ENCODE data around the gene GAR1. TPM values are rescaled to one million over a fixed set of nuclear protein-coding genes. Genes with fewer than 3 reads are reported as not detected.
"Not testable (repeated sequence)": the region's sequence is repeated elsewhere in the genome, so short reads cannot be mapped to it uniquely, and the experiment has no call there.

Gene GAR1
- polyA plus RNA-seq: 19.2 TPM

DNA sequence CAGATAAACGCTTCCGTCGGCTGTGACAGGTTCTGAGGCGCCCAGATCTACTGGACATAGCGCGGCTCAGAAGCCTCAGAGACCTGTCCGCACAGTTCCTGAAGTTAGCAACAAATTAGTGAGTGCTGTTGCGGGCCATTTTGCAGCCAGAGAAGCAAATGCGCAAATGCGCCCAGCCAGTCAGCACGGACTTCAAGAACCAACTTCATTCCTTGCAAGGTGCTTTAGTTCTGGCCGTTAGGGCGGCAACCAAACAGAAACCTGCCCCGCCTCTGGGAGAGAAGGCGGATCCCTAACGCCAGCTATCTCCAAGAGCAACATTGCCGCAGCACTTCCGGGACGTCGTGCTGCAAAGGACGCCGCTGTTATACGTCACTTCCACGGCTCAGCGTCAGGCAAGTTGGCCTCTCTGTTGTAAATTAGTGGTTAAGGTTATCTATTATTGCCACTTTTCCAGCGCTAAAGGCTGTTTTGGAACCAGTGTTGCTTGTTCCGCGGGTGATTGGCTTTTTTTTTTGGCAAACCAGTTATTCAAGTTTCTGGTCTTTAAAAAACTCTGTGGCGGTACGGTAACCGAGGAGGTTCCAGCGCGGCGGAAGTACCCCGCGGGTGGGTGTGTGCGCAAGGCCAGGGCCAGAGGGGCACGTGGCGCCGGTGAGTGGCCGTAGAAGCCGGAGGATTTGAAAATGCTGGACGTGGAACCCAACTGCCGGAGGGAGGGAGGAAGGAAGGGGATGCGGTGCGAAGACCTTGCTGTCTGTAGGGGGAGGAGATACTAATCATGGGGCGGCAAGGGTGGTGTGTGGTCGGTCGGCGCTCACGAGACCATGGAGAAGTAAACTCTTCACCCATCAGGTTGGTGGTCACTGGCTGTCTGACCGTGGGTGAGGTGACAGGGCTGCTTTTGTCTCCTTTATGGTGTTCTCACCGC, at the start of gene GAR1:
GAR1 (plus strand) TSS at position 612 of the 931 bp plus-strand sequence. CDS start 403 bp downstream, outside the sequence.
- no peaks in the 10 kb centered on the region for H3K27me3 Mint-ChIP-seq

DNA sequence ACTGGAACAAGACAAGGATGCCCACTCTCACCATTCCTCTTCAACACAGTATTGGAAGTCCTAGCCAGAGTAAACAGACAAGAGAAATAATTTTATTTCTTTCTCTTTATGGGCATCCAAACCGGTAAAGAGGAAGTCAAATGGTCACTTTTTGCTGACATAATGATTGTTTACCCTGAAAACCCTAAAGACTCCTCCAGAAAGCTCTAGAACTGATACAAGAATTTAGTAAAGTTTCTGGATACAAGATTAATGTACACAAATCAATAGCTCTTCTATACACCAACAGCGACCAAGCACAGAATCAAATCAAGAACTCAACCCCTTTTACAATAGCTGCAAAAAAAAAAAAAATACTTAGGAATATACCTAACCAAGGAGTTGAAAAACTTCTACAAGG, 33.5 kb upstream of the GAR1 start:
- H3K27me3 Mint-ChIP-seq, H3K36me3 Mint-ChIP-seq, H3K27ac Mint-ChIP-seq, H3K9me3 Mint-ChIP-seq, H3K4me3 Mint-ChIP-seq, H3K4me1 Mint-ChIP-seq: not testable (repeated sequence)

More for the DNA sequence above, at the start of gene GAR1:
- peaks cover 1% of the 10 kb centered on the region for H3K36me3 Mint-ChIP-seq
- H3K4me1 Mint-ChIP-seq: peaks cover 19 to 26% (median 24%) of the 10 kb centered on the region in 3 donors
- H3K27ac Mint-ChIP-seq: peak within 1 kb of the TSS; percentile 95 to 99 (median 99)
- H3K4me3 Mint-ChIP-seq: peak within 1 kb of the TSS; percentile 98 to 99 (median 99)
- H3K9me3 Mint-ChIP-seq: no peaks in the 10 kb centered on the region

DNA sequence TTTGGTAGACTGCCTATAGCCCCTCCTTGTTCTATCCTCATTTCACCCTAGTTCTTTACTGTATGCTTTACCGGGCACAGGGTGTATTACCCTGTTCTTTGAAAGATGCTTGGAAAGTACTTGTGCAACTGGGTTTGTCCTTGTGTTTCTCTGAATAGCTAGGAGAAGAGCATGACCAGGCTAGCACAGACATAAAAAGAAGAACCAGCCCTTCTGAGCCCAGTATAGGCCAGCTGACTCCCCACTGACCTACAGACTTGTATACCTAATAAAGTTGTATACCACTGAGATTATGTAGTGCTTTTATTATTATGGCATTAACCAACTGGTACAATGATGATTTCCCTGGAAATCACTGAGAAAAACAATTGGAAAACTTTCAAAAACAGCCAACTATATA, 28.7 kb upstream of the GAR1 start:
- Mint-ChIP-seq H3K36me3 (peaks cover 4% of the 10 kb centered on the region), H3K9me3 (peaks cover 4 to 9% (median 4%) of the 10 kb centered on the region in 3 donors), H3K4me1 (no peaks in the 10 kb centered on the region), H3K27ac (no peak overlapping the region), H3K4me3 (no peak overlapping the region), H3K27me3 (no peaks in the 10 kb centered on the region)

DNA sequence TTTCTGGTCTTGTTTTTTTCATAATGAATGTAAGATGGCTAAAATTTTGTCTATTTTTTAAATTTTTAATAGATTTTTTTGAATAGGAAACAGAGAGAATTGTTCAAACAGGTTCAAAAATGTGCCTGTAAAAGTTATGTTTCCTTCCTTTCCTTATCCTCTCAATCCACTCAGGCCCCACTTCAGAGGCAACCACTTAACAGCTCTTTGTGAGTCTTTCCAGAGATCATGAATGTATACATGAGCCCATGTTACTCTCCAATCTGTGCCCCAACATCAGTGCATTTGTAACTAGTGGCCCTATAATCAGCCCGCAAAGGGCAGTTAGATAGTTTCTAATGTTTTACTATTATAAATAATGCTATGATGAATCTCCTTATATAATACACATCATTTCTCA, 27.8 kb upstream of the GAR1 start:
- Mint-ChIP-seq H3K27ac (no peak overlapping the region), H3K4me3 (no peak overlapping the region), H3K4me1 (no peaks in the 10 kb centered on the region), H3K27me3 (no peaks in the 10 kb centered on the region), H3K36me3 (peaks cover 4% of the 10 kb centered on the region), H3K9me3 (peaks cover 0 to 9% (median 4%) of the 10 kb centered on the region in 3 donors)

DNA sequence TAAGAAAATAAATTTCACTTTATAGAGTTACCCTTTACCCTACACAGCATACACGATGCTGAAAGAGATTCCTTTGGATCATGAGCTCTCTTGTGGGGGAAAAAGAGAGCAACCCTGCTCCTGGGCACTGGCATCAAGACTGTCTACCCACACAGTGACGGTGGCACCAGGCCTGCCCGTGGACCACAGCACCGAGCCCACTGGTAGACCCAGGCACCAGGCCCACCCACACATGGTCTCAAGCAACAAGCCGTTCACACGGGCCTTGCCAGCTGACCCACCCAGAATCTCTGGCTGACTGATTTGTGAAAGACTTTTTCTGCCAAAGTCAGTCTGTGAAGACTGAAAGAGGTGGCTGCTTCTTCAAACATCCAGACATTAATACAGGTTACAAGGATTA, 20.5 kb upstream of the GAR1 start:
- peaks cover 11% of the 10 kb centered on the region for H3K27me3 Mint-ChIP-seq
- no peaks in the 10 kb centered on the region for H3K4me1 Mint-ChIP-seq
- no peak overlapping the region for H3K4me3 Mint-ChIP-seq
- peaks cover 1% of the 10 kb centered on the region for H3K36me3 Mint-ChIP-seq
- H3K9me3 Mint-ChIP-seq: peaks cover 12 to 30% (median 12%) of the 10 kb centered on the region in 3 donors
- no peak overlapping the region for H3K27ac Mint-ChIP-seq

DNA sequence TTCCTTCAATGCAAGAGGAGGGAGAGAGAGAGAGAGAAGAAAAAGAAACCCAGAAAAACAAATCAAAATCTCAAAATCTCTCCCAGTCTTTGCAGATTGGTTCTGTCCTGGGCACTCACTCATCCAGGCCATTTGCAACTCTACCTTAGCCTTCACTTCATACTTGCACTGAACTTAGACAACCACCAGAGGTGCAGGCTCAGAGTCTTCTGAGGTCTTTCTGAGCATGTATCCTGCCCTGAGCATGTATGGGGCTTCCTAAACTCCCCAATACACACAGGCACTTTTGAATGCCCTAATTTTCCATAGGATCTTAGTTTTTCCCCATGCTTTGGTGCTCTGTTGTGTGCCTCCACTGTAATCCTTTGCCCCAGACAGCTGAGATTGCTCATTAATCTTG, 16.7 kb upstream of the GAR1 start:
- Mint-ChIP-seq H3K36me3 (no peaks in the 10 kb centered on the region), H3K27ac (no peak overlapping the region), H3K4me1 (no peaks in the 10 kb centered on the region), H3K27me3 (peaks cover 12% of the 10 kb centered on the region), H3K9me3 (peaks cover 10 to 29% (median 12%) of the 10 kb centered on the region in 3 donors), H3K4me3 (no peak overlapping the region)

DNA sequence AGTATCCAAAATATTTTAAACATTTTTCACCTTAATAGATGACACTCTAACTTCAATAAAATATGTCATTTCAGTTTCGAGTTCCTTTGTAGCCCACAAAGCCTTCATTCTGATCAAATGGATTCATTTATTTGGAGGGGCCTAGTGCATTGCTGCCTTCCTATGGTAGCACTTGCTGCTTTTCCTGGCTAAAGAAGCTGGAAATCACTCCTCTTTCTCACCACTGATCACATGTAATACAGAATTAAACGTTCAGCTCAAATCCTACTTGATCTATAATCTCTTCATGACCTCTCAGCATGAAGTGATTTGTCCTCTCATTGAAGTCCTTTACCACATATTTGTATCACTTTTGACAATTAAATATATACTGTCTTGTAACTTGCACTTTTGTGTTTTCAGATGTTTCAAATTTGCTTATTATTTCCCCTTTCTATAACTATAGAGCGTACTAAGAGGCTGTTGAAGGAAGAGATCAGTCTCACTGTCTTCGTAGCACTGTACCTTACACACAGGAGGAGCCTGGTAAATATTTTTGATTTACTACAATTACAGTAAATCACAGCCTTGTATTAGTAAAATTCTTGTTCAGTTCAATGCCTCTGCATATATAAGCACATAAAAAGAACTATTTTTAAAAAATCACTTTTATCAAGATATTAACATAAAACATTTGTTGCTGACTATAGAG, 14.3 kb upstream of the GAR1 start:
- Mint-ChIP-seq H3K4me1 (peaks cover 0 to 1% (median 0%) of the 10 kb centered on the region in 3 donors), H3K4me3 (no peak overlapping the region), H3K36me3 (no peaks in the 10 kb centered on the region), H3K27me3 (peaks cover 9% of the 10 kb centered on the region), H3K9me3 (peaks cover 0 to 14% (median 1%) of the 10 kb centered on the region in 3 donors), H3K27ac (no peak overlapping the region)

DNA sequence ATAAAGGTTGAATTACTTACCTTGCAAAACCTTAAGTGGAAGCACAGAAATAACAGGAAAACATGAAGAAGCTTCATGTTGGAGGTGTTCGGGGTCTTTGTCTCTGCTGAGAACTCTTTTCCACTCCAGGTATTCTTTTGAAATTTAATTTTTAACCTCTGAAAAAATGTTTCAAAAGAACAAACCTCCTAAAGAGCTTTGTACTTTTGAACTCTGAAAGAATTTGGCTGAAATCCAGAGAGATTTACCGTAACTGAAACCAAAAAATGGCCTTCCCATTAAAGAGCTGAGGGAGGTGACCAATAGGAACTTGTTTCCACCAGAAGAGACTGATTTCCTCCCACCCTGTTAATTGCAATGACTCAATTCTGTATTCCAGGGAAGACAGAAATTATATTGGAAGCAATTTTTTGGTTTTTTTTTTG, 13.7 kb upstream of the GAR1 start, which contains the start of gene CFI:
CFI (minus strand) TSS at position 105 of the 425 bp plus-strand sequence; CDS start at position 77, 28 bp downstream.
- Mint-ChIP-seq H3K4me3 (no peak within 1 kb of the TSS), H3K36me3 (no peaks in the 10 kb centered on the region), H3K27ac (no peak within 1 kb of the TSS), H3K27me3 (peaks cover 6% of the 10 kb centered on the region), H3K4me1 (peaks cover 0 to 1% (median 0%) of the 10 kb centered on the region in 3 donors), H3K9me3 (peaks cover 0 to 7% (median 0%) of the 10 kb centered on the region in 3 donors)

DNA sequence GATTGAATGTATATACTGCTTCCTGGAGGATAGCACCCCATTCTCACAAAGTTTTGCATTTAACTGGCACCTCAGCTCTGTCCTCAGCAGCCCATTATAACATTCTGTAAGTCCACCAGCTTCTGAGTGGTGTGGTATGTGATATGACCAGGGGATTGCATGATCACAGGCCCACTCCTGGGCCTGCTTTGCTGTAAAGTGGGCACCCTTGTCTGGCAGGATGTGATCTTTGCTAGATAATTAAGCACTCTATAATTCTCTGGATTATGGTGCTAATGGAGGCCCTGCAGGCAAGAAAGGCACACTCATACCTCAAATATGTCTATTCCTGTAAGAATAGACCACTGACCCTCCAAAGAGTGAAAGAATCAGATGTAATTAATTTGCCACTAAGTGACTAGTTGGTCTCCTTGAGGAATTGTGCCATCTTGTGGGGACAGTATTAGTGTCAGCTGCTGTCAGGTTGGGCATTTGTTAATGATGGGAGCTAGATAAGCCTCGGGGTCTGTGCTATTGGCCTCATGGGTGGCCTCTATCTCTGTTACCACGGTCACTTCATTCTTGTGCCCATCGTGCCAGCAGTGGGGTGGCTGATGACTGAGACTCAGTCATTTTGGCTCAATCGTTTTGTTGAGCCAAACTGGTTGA, 11.5 kb upstream of the GAR1 start:
- Mint-ChIP-seq H3K4me1 (peaks cover 0 to 1% (median 0%) of the 10 kb centered on the region in 3 donors), H3K4me3 (no peak overlapping the region)

DNA sequence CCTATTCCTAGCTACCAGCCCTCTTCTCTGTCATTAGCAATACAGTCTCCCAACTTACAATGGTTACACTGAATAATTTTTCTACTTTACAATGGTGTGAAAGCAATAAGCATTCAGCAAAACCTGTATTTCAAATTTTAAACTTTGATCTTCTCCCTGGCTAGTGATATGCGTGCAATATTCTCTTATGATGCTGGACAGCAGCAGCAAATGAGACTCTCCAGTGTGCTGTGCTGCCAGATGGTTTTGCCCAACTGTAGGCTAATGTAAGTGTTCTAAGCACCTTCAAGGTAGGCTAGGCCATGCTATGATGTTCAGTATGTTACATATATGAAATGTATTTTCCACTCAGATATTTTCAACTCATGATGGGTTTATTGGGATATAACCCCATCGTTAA, 5.9 kb upstream of the GAR1 start:
- Mint-ChIP-seq H3K9me3 (no peaks in the 10 kb centered on the region), H3K4me1 (peaks cover 0 to 3% (median 2%) of the 10 kb centered on the region in 3 donors), H3K27ac (no peak overlapping the region), H3K4me3 (no peak overlapping the region), H3K27me3 (peaks cover 3% of the 10 kb centered on the region), H3K36me3 (no peaks in the 10 kb centered on the region)

More for the DNA sequence above, 11.5 kb upstream of the GAR1 start:
- Mint-ChIP-seq H3K27ac (peak overlapping the region in 1 of 3 donors; percentile 26), H3K36me3 (no peaks in the 10 kb centered on the region), H3K9me3 (no peaks in the 10 kb centered on the region), H3K27me3 (peaks cover 6% of the 10 kb centered on the region)

DNA sequence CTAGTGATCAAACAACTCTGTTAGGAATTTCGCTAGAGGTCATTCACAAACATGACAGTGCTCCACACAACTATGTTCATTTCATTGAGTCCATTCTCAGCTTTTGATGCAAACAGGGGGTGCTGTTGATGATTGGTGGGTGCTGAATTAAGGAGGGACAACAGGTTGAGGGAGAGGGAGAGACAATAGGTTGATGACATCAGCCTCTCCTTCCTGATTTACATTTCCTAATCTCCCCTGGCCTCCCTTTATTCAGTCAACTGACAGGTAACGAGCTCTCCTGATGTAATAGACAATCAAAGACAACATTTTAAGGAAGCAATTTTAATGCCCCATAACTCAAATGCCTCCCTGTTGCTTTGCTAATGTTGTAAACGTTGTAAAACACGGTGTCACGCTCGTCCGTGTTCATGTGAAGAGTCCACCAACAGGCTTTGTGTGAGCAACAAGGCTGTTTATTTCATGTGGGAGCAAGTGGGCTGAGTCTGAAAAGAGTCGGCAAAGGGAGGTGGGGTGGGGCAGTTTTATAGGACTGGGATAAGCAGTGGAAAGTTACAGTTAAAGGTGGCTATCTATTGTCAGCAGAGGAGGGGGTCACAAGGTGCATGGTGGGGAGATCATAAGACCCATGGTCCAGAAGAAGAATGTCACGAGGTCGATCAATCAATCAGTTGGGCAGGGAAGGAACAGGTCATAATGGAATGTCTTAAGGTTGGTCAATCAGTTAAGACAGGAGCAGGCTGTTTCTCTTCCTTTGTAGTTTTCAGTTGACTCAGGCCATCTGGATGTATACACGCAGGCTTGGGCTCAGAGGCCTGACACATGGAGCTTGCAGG, 4.8 kb upstream of the GAR1 start:
- Mint-ChIP-seq H3K27ac (no peak overlapping the region), H3K4me1 (peaks cover 6 to 8% (median 7%) of the 10 kb centered on the region in 3 donors), H3K36me3 (no peaks in the 10 kb centered on the region), H3K4me3 (no peak overlapping the region), H3K27me3 (peaks cover 3% of the 10 kb centered on the region), H3K9me3 (no peaks in the 10 kb centered on the region)

DNA sequence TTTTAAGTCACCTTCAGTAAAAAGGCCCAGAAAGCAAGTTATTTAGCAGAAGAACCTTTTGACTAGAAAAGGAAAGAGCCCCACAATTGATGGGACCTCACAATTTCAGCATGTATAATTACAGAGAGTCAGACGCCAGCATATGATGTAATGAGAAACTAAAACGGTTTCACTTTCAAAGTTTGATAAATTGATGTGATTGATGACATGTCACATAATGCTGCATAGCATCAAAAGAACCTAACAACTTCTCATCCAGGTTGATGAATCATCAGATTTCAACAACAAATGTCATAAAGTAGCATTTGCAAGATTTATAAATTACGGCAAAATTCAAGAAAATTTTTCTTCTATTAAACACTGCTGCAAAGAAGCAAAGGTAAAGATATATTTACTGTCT, 3.9 kb upstream of the GAR1 start:
- no peaks in the 10 kb centered on the region for H3K9me3 Mint-ChIP-seq
- H3K27me3 Mint-ChIP-seq: peaks cover 3% of the 10 kb centered on the region
- H3K36me3 Mint-ChIP-seq: no peaks in the 10 kb centered on the region
- H3K4me3 Mint-ChIP-seq: no peak overlapping the region
- peak overlapping the region in 1 of 3 donors; percentile 16 for H3K27ac Mint-ChIP-seq
- peaks cover 15 to 16% (median 16%) of the 10 kb centered on the region in 3 donors for H3K4me1 Mint-ChIP-seq

DNA sequence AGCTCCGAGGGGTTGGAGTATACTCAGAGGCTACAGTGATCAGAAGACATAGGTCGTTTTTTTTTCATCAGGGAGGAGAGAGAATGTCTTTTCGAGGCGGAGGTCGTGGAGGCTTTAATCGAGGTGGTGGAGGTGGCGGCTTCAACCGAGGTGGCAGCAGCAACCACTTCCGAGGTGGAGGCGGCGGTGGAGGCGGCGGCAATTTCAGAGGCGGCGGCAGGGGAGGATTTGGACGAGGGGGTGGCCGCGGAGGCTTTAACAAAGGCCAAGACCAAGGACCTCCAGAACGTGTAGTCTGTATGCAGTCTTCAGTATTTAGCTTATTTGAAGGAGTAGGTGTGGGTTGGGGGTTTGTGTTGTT, 500 bp downstream of the GAR1 start:
- H3K4me1 Mint-ChIP-seq: peaks cover 19 to 26% (median 24%) of the 10 kb centered on the region in 3 donors
- H3K36me3 Mint-ChIP-seq: peaks cover 1% of the 10 kb centered on the region
- no peaks in the 10 kb centered on the region for H3K9me3 Mint-ChIP-seq

DNA sequence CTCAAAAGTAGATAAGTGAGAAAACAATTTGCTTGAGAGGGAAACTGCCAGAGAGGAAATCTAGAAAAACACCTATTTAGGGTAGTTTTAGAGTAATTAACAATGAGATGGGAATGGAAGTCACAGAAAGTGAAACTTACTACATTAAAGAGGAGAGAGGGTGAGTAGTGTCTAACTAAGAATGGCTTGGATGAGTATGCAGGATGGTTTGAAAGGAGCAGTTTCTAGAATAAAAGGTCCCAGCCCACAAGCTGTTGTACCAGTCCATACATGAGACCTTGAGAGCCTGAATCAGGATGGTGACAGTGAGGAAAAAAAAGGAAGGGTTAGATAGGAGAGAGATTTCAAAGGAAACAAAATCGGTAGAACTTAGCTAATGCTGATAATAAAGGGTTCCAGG, 1.3 kb downstream of the GAR1 start:
- Mint-ChIP-seq H3K9me3 (no peaks in the 10 kb centered on the region), H3K4me1 (peaks cover 19 to 26% (median 24%) of the 10 kb centered on the region in 3 donors), H3K36me3 (peaks cover 3% of the 10 kb centered on the region), H3K27ac (peak overlapping the region in 1 of 3 donors; percentile 95), H3K27me3 (no peaks in the 10 kb centered on the region), H3K4me3 (peak overlapping the region; percentile 49 to 99 (median 99))

More for the DNA sequence above, 500 bp downstream of the GAR1 start:
- H3K4me3 Mint-ChIP-seq: peak overlapping the region; percentile 98 to 99 (median 99)
- peak overlapping the region; percentile 95 to 99 (median 99) for H3K27ac Mint-ChIP-seq
- no peaks in the 10 kb centered on the region for H3K27me3 Mint-ChIP-seq
